GM19455 (cell line): Measurements from ENCODE around the gene AP1M1.

Experiments used
- ATAC-seq: cut with Tn5 transposase; IDR thresholded peaks from one replicate; pipeline ENCODE4 v1.9.1; 2021; ENCODE audit not compliant: unreplicated experiment

Gene AP1M1

GRCh38 chr19:16207490-16208025 lies 9.8 kb downstream of the AP1M1 start:
- no peak for ATAC-seq

- no peak for ATAC-seq
Measured at GRCh38 chr19:16208064-16208759, 10.5 kb downstream of the AP1M1 start.

GRCh38 chr19:16208847-16209665 lies 11.3 kb downstream of the AP1M1 start:
- no peak for ATAC-seq

- ATAC-seq, result no peak
Measured at GRCh38 chr19:16210168-16210567, 12.5 kb downstream of the AP1M1 start.

- ATAC-seq, result no peak
Measured at GRCh38 chr19:16213076-16213475, 15.4 kb downstream of the AP1M1 start.

- ATAC-seq, result no peak
Measured at GRCh38 chr19:16216744-16217670, 19.3 kb downstream of the AP1M1 start.

GRCh38 chr19:16217716-16218451 lies 20.2 kb downstream of the AP1M1 start:
- ATAC-seq, result no peak

GRCh38 chr19:16218851-16219250 lies 21.1 kb downstream of the AP1M1 start:
- ATAC-seq, result no peak

GRCh38 chr19:16222806-16223205 lies 25.1 kb downstream of the AP1M1 start:
- ATAC-seq, result no peak

GRCh38 chr19:16223746-16224145 lies 26.0 kb downstream of the AP1M1 start:
- ATAC-seq, result no peak

GRCh38 chr19:16224293-16225045 lies 26.8 kb downstream of the AP1M1 start:
- ATAC-seq, result no peak

GRCh38 chr19:16225279-16226183 lies 27.8 kb downstream of the AP1M1 start:
- ATAC-seq, result no peak

- ATAC-seq, result no peak
Measured at GRCh38 chr19:16226184-16226591, 28.5 kb downstream of the AP1M1 start.

GRCh38 chr19:16226878-16227836 lies 29.4 kb downstream of the AP1M1 start:
- no peak for ATAC-seq

GRCh38 chr19:16227837-16228636 lies 30.3 kb downstream of the AP1M1 start:
- no peak for ATAC-seq

GRCh38 chr19:16228637-16229321 lies 31.1 kb downstream of the AP1M1 start:
- ATAC-seq, result no peak
